ENCODE results near the gene UBE2M.
"Not testable (repeated sequence)": the region's sequence is repeated elsewhere in the genome, so short reads cannot be mapped to it uniquely, and the experiment has no call there.

Gene UBE2M

GRCh38 chr19:58582985-58583384 is 24.6 kb upstream of the UBE2M start:
- TF ChIP-seq, protein P1, sequence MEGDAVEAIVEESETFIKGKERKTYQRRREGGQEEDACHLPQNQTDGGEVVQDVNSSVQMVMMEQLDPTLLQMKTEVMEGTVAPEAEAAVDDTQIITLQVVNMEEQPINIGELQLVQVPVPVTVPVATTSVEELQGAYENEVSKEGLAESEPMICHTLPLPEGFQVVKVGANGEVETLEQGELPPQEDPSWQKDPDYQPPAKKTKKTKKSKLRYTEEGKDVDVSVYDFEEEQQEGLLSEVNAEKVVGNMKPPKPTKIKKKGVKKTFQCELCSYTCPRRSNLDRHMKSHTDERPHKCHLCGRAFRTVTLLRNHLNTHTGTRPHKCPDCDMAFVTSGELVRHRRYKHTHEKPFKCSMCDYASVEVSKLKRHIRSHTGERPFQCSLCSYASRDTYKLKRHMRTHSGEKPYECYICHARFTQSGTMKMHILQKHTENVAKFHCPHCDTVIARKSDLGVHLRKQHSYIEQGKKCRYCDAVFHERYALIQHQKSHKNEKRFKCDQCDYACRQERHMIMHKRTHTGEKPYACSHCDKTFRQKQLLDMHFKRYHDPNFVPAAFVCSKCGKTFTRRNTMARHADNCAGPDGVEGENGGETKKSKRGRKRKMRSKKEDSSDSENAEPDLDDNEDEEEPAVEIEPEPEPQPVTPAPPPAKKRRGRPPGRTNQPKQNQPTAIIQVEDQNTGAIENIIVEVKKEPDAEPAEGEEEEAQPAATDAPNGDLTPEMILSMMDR (IDR thresholded peaks at IDR 0.05; ENCODE audit: control insufficient read depth, insufficient read depth, low read depth, low read length, missing control alignments) = no peak
- no peak for DNase-seq (ENCODE audit: low read depth)
- no peak overlapping the region for H3K4me3 ChIP-seq (ENCODE audit: control insufficient read depth, low read depth, low read length)

- TF ChIP-seq, protein P1 (IDR thresholded peaks at IDR 0.05; ENCODE audit: control insufficient read depth, insufficient read depth, low read depth, low read length, missing control alignments) = peak; percentile 83
- DNase-seq (ENCODE audit: low read depth) = peak; percentile 39
- no peak overlapping the region for H3K4me3 ChIP-seq (ENCODE audit: control insufficient read depth, low read depth, low read length)
These were observed 23.1 kb upstream of the UBE2M start for GRCh38 chr19:58581227-58582141.

DNA sequence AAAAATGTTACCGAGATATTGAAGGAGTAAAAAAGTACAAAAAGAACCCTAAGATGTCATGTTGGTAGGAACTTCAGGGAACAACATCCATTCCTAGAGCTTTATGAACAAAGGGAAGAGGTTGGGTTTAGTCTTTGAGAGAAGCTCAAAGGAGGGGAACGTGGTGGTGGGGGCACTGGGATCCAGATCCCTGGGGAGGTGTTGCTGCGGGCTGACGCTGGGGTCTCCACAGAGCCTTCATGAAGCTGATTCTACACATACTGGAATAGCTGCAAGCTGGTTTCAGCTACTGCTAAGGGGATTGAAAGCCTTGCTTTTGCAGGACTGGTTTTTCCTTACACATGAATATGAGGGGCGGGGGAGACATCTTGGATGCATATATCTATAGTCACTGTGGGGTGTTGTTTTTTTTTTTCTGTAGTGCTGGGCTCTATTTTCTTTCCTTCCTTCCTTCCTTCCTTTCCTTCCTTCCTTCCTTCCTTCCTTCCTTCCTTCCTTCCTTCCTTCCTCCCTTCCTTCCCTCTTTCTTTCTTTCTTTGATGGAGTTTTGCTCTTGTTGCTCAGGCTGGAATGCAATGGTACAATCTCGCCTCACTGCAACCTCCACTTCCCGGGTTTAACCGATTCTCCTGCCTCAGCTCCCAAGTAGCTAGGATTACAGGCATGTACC is 21.2 kb upstream of the UBE2M start:
- no peak for DNase-seq (ENCODE audit: low read depth)
- H3K4me3 ChIP-seq (ENCODE audit: control insufficient read depth, low read depth, low read length) = no peak overlapping the region
- TF ChIP-seq, protein P1 (IDR thresholded peaks at IDR 0.05; ENCODE audit: control insufficient read depth, insufficient read depth, low read depth, low read length, missing control alignments) = no peak

DNA sequence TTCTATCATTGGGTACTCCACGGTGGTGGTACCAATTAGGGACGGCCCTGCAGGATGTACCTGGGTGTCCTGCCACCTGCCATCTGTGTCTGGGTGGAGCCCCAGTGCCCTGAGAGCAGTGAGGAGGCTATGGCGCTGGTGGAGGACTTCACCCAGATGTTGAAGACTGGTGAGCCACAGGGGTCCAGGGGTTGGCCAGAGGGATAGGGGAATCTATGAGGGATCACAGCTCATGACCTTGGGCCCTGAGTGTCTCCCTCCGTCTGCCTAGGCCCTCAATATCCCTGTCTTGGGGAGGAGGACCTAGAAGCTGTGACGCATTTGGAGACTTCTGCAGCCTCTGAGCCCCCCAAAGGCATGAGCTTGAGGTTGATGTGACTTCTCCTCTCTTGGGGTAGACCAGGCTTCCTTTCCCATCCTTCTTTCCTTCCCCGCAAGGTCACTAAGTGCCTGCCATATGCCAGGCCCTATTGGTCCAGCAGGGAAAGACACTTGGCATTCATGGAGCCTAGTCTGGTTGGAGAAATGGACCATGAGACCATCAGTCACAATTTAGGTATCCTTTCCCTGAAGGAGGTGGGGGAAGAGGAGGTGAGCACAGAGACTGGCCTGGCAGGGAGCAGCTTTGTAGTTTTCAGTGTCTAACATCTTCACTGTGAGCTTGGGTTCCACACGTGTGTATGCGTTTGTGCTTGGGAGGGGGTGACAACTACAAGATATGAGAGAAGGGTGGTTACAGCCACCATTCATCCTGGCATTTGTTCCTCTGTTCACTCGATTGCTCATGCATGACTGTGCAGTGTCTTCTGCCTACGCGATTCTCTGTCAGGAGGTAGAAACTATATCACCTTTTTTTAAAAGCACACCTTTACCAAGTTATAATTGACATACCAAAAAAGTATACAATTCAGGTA is 19.9 kb upstream of the UBE2M start:
- no peak overlapping the region for H3K4me3 ChIP-seq (ENCODE audit: control insufficient read depth, low read depth, low read length)
- TF ChIP-seq, protein P1 (IDR thresholded peaks at IDR 0.05; ENCODE audit: control insufficient read depth, insufficient read depth, low read depth, low read length, missing control alignments) = no peak

DNA sequence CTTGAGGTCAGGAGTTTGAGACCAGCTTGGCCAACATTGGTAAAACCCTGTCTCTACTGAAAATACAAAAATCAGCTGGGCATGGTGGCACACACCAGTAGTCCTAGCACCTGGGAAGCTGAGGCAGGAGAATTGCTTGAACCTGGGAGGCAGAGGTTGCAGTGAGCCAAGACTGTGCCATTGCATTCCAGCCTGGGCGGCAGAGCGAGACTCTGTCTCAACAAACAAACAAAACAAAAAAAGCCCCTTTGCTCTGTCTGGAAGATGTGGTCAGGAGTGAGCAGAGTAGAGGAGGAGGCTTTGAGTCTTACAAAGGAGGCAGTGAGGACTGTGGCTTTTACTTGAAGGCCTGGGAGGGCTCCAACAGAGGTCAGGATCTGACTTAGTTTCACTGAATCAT is 19.2 kb upstream of the UBE2M start:
- not testable (repeated sequence) for DNase-seq (ENCODE audit: low read depth); H3K4me3 ChIP-seq (ENCODE audit: control insufficient read depth, low read depth, low read length)

More for the DNA sequence above, 19.9 kb upstream of the UBE2M start:
- DNase-seq (ENCODE audit: low read depth) = no peak

GRCh38 chr19:58575183-58576041 is 17.0 kb upstream of the UBE2M start:
- DNase-seq (ENCODE audit: low read depth) = peak; percentile 49
- TF ChIP-seq, protein P1 (IDR thresholded peaks at IDR 0.05; ENCODE audit: control insufficient read depth, insufficient read depth, low read depth, low read length, missing control alignments) = no peak
- peak overlapping the region; percentile 90 for H3K4me3 ChIP-seq (ENCODE audit: control insufficient read depth, low read depth, low read length)

Data from AG09309 (cell line).